ENCODE measurements around the gene ACTA2.

Gene ACTA2

DNA sequence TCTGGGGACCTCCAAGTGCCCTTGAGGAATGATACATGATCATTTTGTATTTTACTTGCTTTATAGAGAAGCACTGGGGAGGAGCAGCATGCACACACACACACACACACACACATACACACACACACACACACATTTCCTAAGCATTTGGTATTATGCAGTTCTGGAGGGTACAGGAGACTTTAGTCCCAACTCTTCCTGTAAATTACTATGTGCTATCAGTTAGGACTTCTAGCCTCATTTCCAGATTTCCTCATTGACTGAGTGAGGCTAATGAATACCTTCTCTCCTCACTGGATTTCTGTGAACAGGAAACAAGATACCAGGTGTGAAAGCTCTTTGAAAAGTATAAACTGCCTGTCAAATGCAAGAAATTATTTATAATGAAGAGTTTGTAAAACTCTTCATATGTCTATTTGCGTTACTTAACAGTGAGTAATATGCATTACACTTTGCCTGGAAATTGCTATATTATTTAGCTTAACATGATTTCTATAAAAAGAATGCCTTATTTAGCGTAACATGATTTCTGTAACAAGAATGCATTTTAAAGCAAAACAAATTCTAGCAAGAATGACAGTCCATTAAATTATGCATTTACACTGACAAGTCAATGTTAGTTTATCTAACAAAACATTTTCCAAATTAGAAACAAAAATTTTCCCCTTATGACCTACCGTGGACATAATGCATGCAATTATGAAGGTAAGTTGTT lies 34.2 kb downstream of the ACTA2 start:
- FAIRE-seq, result no peak

DNA sequence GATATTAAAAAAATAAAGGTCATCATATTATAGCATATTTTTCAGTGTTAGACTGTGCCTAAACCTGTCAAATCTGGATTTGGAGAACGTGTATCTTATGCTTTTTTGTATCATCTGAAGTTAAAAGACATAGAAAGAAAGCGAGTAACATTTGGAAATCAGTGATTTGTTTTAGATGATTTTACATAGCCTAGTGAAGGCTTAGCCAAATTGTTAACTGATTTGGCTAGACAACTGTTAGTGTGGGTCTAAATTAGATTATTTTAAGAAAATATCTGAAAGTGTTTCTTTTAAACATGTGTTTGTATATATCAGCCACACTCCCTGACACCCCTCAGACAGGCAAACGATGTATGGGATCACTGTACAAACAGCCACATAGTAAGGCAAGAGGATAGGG lies 35.6 kb downstream of the ACTA2 start:
- FAIRE-seq, result no peak

DNA sequence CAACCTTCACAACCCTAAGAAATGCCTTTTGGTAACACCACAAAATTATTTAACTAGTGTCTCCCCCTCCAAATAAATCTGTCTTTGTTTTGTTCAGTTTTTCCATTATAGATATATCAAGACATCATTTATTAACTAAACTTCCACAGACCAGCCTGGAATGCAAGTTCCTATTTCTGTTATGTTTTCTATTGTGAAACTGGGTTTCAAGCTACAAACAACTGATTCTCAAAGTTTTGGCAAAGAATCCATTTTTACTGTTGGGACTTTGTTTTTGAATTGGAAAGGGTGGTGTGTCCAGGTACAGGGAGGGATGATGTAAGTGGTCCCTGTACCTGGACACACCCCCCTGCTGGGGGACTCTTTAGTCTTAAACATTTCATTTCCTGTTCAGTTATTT lies 36.3 kb downstream of the ACTA2 start:
- FAIRE-seq, result no peak

DNA sequence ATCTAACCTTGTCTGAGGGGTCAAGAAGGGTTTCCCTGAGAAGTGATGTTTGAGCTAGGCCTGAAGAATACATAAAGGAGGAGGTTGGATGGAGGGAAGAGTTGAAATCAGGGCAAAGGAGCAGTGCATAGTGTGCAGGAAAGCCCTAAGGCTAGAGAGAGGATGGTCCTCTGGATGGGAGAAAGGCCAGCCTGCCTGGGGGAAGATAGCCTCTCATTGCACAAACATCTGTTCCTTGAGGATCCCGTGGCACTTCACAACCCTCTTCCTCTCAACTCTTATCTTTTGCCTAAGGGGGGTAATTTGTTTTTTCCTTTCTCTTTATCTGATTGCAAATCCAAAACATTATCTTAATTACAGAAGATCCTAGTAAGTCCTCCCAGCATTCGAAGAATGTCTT lies 36.8 kb downstream of the ACTA2 start:
- FAIRE-seq, result no peak

DNA sequence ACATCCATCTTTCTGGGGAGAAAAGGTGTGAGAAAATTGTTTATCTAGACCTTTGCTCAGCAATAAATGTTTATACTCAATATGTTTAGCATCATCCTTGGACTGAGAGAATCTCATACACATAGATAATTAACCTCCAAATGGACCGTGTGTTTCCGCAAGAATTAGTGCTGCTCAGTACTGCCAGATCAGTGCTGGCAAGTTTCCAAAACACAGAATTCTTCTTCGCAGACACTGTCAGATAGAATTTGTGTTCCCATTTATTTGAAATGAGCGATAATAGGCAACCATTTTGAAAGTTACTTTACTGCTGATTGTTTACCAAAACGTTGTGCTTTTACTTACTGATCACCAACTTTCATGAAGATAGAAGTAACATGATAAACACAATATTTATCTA lies 38.8 kb downstream of the ACTA2 start:
- FAIRE-seq, result no peak

DNA sequence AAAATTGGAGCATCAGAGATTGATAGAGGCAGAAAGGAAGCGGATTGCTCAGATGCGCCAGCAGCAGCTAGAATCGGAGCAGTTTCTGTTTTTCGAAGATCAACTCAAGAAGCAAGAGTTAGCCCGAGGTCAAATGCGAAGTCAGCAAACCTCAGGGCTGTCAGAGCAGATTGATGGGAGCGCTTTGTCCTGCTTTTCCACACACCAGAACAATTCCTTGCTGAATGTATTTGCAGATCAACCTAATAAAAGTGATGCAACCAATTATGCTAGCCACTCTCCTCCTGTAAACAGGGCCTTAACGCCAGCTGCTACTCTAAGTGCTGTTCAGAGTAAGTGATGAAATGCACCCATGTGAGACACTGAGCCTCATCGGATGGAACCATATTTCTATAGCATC lies 39.4 kb downstream of the ACTA2 start:
- FAIRE-seq, result no peak

DNA sequence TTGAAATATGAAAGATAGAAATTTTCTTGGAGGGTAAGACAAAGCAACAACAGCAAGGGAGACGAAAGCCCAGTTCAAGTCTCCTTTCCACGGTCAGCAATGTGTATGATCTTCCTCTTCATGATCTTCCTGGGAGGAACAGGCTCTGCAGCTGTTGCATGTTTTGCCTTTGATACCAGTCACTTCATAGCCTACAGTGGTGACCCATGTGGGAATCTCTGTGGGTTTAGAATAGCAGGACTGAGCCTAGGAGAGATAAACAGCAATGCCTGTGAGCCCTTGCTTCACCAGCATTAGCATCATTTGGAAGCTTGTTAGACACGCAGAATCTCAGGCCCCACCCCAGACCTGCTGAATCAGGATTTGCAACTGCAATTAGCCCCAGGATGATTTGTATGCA lies 40.7 kb downstream of the ACTA2 start:
- FAIRE-seq, result no peak

DNA sequence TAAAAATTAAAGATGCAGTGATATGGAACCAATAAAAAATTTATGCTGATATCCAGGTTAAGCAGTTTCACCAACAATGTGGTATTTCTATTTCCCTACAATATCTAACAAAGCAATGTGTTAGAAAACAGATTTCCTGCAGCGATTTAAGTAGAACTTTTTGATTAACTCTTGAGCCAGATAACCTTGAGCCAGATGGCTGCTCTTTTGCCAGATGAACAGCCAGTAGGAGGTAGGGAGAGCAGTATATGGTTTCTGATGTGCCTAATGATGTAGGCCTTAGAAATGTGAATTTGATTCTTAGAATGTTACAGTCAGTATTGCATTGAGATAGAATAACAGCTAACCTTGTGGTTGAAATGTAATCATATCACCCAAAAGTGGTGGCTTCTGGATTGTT lies 41.5 kb downstream of the ACTA2 start:
- no peak for FAIRE-seq

DNA sequence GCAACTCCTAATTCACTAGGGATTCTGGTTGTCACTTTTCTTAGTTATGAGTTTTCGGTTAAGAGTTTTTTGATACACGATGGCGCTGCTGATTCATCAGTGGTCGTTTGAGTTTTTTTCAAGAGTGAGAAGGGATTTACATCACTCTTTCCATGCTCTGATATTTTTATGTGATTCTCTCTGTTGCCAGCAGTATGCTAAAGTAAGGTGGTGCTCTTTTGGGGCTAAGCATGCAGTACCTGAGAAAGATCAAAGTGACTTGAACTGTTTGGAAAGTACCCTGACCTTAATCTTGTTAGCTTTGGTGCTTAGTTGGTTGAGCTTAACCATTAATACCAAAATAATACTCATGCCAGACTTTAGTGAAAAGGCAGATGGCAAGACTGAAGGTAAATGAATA lies 44.4 kb downstream of the ACTA2 start:
- FAIRE-seq, result no peak

DNA sequence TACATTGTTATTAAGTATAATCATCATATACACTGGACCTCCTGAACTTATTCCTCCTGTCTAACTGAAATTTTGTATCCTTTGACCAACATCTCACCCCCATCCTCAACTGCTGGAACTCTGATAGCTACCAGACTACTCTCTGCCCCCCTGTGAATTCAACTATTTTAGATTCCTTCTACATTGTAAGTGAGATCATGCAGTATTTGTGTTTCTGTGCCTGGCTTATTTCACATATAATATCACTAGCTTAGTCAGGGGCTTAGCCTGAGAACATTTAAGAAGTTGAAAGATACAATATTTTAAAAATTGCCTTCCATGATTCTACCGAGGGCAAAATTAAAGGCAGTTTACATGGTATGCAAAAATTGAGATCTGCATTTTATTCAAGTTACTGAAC lies 45.7 kb downstream of the ACTA2 start:
- no peak for FAIRE-seq

DNA sequence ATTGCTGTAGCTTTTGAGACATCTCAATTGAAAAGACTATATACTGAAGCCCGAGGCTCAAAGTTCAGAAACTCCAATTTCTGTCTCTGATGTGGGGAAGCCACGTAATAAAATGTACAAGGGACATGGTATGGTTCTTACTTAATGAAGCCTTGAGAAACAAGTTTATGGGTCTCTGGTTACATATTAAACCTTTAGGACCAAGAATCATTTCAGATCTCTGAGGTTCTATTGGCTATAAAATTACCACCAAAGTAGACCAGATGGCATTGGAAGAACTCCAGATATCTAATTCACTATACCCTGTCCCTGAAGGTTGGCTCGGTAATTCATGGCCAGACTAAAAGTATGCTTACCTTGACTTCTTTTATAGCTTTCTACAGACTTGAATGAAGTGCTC lies 48.9 kb downstream of the ACTA2 start:
- no peak for FAIRE-seq

DNA sequence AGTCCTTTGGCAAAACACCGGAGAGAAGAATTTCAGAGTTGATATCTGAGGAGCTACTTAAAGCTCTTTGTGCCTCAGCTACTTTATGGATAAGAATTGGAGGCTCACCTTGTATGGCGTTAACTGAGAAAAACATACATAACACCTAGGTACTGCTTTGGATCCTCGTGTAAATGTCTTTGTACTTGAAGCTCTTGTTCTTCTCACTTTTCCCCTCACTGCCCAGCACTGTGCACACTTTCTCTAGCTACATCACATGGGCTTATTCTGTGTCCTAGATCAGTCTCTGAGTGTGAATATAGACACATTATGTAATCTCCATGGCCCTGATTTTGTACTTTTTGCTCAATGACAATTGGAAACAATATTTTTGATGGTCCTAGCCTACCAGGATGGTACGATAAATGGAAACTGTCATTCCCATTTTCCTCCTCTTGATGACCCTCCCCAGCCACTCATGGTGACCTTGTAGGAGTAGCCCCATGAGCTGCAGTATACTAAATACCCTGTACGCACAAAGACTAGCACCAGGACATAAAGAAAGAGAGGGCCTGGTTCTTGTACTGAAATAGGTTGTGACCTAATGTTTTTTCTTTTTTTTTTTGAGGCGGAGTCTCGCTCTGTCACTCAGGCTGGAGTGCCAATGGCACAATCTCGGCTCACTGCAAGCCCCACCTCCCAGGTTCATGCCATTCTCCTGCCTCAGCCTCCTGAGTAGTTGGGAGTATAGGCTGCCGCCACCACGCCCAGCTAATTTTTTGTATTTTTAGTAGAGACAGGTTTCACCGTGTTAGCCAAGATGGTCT lies 50.4 kb downstream of the ACTA2 start:
- no peak for FAIRE-seq

DNA sequence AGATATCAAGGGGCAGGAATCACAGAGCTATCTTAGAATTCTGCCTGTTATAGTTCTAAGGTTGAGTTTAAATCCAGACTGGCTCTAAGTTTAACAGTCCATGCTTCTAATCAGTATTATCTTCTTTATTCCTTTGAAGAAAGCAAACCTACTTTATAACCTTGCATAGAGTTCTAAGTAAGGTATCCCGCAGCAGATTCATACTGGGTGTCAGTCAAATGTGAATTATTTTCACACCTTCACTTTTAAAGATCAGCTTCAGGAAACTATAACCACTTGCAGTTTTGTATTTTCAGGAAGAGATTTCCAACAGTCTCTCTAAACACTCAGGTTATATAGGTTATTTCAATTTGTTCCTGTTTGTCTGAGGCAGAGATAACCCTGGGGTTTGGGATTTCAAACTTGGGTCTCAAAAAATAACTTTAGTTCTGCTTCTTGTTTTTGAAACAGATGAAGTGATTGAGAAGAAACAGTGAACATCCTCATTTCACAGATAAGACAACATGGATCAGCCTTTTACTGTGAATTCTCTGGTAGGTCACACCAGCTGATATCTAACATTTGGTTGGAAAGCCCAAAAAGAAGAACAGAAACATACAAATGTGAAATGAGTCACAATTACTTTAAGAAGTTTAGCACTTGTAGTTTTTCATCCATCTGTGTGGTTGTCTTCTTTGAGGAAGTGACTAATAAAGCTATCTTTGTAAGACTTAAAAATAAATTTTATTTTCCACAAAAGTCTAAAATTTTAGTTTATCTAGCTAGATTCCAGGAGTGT lies 51.2 kb downstream of the ACTA2 start:
- FAIRE-seq, result no peak

DNA sequence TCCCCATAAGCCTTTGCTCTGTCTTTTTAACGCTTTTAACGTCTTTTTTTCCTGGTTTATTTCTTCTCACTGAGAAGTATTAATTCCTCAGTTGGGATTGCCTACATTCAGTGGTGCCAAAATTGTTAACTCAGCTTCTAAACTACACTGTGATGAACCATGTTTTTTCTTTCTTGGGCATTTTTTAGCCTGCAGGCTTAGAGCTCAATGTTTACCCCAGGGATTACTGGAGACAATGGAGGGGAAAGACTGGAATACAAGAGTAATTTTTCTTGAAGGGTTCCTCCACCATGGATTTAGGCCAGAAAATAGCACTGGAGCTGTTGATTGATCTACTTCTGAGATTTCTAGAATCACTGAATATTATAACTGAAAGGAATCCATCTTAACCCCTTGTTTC lies 52.7 kb downstream of the ACTA2 start:
- no peak for FAIRE-seq

DNA sequence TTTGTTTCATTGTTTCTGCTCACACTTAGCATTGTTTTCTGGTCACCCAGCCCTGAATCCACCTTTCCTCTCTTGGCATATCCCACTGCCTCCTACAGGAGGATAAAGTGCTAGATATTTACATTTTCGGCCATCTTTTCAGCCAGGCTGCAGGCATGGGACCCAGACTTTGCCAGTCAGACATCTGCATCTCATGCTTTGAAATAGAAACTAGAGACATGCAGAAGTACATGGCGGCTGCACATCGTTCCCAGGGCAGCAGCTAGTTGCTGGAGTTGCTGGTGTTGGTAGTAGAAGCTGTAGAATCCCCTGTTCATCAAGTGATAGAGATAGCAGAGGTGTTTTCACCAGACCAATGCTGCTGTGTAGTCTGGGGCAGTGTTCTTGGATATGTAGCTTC lies 53.8 kb downstream of the ACTA2 start:
- no peak for FAIRE-seq

DNA sequence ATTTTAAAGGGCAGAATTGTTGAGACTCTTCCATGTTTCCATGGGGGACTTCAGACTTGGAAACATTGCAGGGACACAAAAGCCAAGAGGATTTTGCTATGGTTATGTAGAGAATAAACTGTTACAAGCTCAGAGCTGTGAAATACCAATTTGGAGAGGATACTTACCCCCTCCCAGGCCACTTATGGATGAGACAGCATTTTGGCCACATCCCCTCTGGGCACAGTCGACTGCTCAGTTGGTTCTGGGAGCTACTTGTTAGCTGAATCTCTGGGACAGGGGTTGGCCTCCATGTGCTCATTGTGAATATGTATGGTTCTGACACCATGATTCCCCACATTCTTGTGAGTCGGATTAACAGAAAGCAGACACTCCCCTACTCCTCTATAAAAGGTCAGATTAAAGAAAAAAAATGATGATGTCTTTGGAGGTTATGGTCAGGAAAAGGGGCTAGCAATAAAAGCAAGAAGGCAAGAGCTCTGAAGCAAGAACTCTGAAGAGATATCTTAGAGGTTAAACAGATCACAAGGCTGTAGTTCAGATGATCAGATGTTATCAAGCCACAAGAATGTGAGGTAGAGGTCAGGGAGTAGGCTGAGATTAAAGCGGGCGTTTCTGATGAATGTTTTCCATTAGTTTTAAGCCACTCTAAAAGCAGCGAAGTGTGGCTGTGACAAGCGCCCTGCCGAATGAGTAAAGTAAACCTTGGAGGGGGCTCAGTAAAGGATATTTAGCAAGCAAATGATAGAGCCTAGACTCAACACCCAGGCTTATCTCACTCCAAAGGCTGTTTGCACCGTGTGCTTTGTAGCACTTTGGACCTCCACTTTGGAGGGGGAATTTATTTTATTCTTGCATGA lies 55.3 kb downstream of the ACTA2 start:
- no peak for FAIRE-seq

DNA sequence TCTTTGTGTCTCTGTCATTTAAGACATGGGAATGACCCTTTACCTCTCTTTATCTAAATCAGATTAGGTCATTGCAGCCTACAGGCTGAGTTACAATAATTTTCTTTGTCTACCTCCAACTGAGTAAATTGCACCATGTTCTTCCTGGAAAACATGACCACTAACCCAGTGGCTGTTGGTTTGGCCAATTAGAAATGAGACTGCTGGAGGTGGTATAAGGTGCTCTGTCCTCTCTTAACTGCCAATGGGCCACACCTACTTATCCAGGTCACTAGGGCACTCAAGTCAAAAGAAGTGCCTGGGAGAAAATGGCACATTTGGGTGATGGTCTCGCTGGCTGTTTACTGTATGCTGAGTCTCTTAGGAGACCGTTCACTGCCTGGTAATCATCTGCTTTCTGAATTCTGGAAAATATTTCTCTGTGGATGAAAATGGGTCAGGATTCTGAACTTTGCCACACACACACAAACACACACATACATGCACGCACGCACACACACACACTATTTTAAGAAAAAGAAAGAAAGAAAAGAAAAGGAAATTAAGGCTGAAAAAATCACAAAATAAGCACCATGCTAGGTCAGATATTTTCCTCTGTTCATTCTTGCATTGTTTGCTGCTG lies 56.1 kb downstream of the ACTA2 start:
- no peak for FAIRE-seq

DNA sequence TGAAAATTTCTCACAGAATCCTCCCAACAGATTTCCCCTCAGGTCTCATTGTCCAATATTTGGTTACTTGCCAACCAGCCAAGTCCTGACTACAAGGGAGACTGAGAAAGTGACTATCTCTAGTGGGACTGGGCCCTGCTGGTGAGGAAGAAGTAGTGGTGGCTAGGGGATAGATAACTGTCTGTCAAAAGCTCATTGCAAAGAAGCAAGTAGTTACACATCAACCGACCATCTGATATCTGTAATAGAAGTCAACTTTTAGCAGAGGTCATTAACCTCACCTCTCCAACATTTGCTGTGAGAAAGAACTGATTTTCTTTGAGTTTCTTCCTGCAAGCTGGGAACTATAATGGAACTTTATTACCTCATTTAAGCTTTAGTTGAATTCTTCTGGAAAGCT lies 57.3 kb downstream of the ACTA2 start:
- no peak for FAIRE-seq

DNA sequence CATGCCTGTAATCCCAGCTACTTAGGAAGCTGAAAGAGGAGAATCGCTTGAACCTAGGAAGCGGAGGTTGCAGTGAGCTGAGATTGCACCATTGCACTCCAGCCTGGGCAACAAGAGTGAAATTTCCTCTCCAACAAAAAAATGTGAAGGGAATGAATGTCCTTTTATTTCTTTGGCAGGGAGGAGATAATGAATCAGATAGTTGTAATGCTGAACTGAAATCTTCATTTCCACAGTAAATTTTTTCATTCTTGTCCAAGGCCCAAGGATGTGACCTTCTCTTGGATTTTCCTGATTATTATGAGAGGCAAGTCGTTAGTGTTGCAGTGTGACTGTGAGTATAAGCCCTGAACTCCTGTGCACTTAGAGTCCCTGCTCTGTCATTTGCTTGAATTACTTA lies 59.0 kb downstream of the ACTA2 start:
- no peak for FAIRE-seq

DNA sequence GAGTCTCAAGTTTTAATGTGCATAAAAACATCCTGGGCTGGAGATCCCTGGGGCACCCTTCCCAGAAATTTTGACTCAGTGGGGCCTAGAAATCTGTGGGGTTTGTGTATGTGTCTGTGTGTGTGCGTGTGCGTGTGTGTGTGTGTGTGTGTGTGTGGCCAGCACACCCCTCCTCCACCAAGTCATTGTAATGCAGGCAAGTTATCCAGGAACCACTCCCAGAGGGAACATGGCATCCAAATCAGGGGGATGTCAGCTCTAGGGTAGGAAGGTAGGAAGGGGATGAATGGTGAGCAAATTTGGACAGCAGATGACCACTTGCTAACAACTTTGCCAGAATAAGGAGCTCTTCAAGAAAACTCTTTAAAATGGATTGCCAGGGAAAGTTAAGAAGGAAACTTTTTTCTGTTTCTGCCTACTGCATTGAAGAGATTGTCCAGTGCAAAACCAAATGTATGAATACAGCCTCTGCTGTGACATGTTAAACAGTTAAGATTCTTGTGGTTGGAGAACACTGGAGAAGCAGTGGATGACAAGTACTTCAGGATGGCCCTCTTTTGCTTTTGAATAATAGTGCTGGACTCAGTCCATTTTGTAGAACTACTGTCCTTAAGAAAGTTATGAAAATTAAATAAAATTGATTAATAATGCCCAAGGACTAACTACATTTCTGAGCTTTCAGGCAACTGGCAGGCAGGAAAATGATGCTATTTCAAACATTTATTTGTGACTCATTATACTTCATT lies 60.2 kb downstream of the ACTA2 start:
- FAIRE-seq, result no peak

DNA sequence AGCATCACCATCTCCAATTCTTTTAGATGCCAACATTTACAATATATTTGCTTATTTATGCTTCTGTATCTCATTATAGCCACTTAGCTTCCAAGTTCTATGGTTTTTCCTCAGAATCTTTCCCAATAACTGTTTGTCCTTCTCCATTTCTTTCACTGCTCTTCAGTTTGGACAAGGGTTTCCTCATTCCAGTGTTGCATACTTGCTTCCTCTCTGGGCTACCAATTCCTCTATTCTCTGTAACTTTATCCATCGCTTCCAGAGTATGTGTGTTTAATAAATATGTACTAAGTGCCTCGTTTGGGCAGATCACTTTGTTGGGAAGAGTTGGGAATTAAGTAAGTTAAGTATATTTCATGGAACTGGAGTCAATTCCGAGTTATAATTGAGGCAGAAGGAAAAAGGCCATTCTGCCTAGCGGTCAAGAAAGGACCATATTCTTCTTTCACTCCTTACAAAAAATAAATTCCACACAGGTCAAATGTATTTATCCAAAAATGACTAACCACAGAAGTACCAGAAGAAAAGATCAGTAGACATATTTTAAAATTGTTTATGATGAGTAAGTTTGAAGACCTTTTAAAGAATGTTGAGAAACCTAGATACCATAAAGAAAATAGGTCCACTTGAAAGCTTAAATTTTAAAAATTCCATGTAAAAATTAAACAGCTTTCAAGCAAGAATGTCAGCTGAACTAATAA lies 61.7 kb downstream of the ACTA2 start:
- no peak for FAIRE-seq
